OCI-LY1 (cell line): ENCODE measurements around the gene SLCO4A1.

Experiments
- H2AFZ ChIP-seq: fragments of 200-600 bp; sonication (generic), shearing (Covaris generic); 2 replicates; pipeline ENCODE4 v1.6.0; 2014; ENCODE audit warnings: antibody characterized with exemption, mild to moderate bottlenecking, low read length
- H3F3A ChIP-seq: fragments of 200-600 bp; sonication (generic), shearing (Covaris generic); 2 replicates; pipeline ENCODE4 v1.6.0; 2014; ENCODE audit warnings: mild to moderate bottlenecking, antibody characterized with exemption, low read length, moderate library complexity; ENCODE audit not compliant: insufficient read depth
- H3K27ac ChIP-seq: fragments of 200-600 bp; sonication (generic); 2 replicates; pipeline ENCODE4 v1.5.1; 2014; ENCODE audit warnings: low read length, mixed run types, mild to moderate bottlenecking, low read depth; ENCODE audit not compliant: poor library complexity, severe bottlenecking
- H3K27me3 ChIP-seq: fragments of 200-600 bp; sonication (generic); 2 replicates; pipeline ENCODE4 v1.6.0; 2014; ENCODE audit warnings: antibody characterized with exemption, mild to moderate bottlenecking, low read length, moderate library complexity; ENCODE audit not compliant: insufficient read depth
- H3K36me3 ChIP-seq: fragments of 200-600 bp; sonication (generic); 2 replicates; pipeline ENCODE4 v1.6.1; 2014; ENCODE audit warnings: mild to moderate bottlenecking, antibody characterized with exemption, low read length, moderate library complexity, mixed read lengths; ENCODE audit not compliant: insufficient read depth
- H3K4me1 ChIP-seq: fragments of 200-600 bp; sonication (generic); 2 replicates; pipeline ENCODE4 v1.5.1; 2014; ENCODE audit warnings: mild to moderate bottlenecking, low read length, moderate library complexity; ENCODE audit not compliant: insufficient read depth, severe bottlenecking
- H3K4me2 ChIP-seq: fragments of 200-600 bp; sonication (generic), shearing (Covaris generic); 2 replicates; pipeline ENCODE4 v1.6.1; 2014; ENCODE audit warnings: low read length
- H3K4me3 ChIP-seq: fragments of 200-600 bp; sonication (generic); 2 replicates; pipeline ENCODE4 v1.5.1; 2014; ENCODE audit warnings: low read length, low read depth, mild to moderate bottlenecking, mixed read lengths; ENCODE audit not compliant: poor library complexity, severe bottlenecking
- H3K79me2 ChIP-seq: fragments of 200-600 bp; shearing (Covaris generic); 2 replicates; pipeline ENCODE4 v1.6.1; 2016; ENCODE audit warnings: mixed run types, low read length, mixed read lengths; ENCODE audit not compliant: insufficient read depth
- H3K9ac ChIP-seq: fragments of 200-600 bp; sonication (generic), shearing (Covaris generic); 2 replicates; pipeline ENCODE4 v1.6.1; 2014; ENCODE audit warnings: mild to moderate bottlenecking, low read length, mixed read lengths
- H3K9me2 ChIP-seq: fragments of 200-600 bp; sonication (generic), shearing (Covaris generic); 2 replicates; pipeline ENCODE4 v1.6.1; 2014; ENCODE audit warnings: low read depth, mild to moderate bottlenecking, low read length, mixed read lengths
- H3K9me3 ChIP-seq: fragments of 200-600 bp; shearing (Covaris generic); 2 replicates; pipeline ENCODE4 v1.6.1; 2014; ENCODE audit warnings: low read length, mixed read lengths
- H4K20me1 ChIP-seq: fragments of 200-600 bp; sonication (generic), shearing (Covaris generic); 2 replicates; pipeline ENCODE4 v1.6.0; 2016; ENCODE audit warnings: mild to moderate bottlenecking, low read length; ENCODE audit not compliant: insufficient read depth
- EZH2 ChIP-seq: fragments of 200-600 bp; sonication (generic), shearing (Covaris generic); IDR thresholded peaks from 2 replicates; pipeline ENCODE4 v1.8.0; 2017; ENCODE audit warnings: borderline replicate concordance, mixed run types, mild to moderate bottlenecking, antibody characterized with exemption, low read length, moderate library complexity, mixed read lengths
- TF ChIP-seq, protein P1 (sequence below): fragments of 200-600 bp; sonication (generic), shearing (Covaris generic); IDR thresholded peaks from 2 replicates; pipeline ENCODE4 v1.5.1; 2017; ENCODE audit warnings: mild to moderate bottlenecking, antibody characterized with exemption, low read length, moderate library complexity, mixed read lengths

SLCO4A1 gene

DNA sequence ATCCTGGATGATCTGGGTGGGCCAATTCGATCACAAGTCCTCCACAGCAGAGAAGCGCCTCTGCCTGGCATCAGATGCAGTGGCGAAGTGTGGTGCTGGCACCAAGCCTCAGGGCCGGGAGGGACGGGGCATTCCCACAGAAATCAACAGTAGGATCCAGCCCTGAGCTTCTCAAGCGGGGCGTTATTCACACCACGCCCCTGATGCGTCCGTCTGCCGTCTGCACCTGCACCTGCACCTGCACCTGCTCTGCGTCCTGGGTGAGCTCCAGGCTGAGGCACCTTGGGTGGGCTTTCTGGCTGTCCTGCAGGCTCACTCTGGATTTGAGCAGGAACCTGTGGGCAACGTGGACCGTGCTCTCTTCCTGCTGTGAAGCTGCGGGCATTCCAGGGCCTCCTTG, 52.6 kb downstream of the SLCO4A1 start:
- no peak overlapping the region for H3K4me2 ChIP-seq
- H3K4me1 ChIP-seq, result no peaks in the 10 kb centered on the region
- no peaks in the 10 kb centered on the region for H3K79me2 ChIP-seq
- no peak overlapping the region for H3K9ac ChIP-seq
- no peak overlapping the region for H3K4me3 ChIP-seq
- H3K9me2 ChIP-seq, result no peaks in the 10 kb centered on the region
- no peaks in the 10 kb centered on the region for H3K36me3 ChIP-seq
- H3K27ac ChIP-seq, result no peak overlapping the region
- H3K27me3 ChIP-seq, result peaks cover 21% of the 10 kb centered on the region; the same call in 1 of the 2 replicates
- no peaks in the 10 kb centered on the region for H3K9me3 ChIP-seq
- H2AFZ ChIP-seq, result no peak overlapping the region
- no peaks in the 10 kb centered on the region for H3F3A ChIP-seq
- TF ChIP-seq, protein P1, sequence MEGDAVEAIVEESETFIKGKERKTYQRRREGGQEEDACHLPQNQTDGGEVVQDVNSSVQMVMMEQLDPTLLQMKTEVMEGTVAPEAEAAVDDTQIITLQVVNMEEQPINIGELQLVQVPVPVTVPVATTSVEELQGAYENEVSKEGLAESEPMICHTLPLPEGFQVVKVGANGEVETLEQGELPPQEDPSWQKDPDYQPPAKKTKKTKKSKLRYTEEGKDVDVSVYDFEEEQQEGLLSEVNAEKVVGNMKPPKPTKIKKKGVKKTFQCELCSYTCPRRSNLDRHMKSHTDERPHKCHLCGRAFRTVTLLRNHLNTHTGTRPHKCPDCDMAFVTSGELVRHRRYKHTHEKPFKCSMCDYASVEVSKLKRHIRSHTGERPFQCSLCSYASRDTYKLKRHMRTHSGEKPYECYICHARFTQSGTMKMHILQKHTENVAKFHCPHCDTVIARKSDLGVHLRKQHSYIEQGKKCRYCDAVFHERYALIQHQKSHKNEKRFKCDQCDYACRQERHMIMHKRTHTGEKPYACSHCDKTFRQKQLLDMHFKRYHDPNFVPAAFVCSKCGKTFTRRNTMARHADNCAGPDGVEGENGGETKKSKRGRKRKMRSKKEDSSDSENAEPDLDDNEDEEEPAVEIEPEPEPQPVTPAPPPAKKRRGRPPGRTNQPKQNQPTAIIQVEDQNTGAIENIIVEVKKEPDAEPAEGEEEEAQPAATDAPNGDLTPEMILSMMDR, result no peak
- TF ChIP-seq EZH2, result no peak
- no peaks in the 10 kb centered on the region for H4K20me1 ChIP-seq

DNA sequence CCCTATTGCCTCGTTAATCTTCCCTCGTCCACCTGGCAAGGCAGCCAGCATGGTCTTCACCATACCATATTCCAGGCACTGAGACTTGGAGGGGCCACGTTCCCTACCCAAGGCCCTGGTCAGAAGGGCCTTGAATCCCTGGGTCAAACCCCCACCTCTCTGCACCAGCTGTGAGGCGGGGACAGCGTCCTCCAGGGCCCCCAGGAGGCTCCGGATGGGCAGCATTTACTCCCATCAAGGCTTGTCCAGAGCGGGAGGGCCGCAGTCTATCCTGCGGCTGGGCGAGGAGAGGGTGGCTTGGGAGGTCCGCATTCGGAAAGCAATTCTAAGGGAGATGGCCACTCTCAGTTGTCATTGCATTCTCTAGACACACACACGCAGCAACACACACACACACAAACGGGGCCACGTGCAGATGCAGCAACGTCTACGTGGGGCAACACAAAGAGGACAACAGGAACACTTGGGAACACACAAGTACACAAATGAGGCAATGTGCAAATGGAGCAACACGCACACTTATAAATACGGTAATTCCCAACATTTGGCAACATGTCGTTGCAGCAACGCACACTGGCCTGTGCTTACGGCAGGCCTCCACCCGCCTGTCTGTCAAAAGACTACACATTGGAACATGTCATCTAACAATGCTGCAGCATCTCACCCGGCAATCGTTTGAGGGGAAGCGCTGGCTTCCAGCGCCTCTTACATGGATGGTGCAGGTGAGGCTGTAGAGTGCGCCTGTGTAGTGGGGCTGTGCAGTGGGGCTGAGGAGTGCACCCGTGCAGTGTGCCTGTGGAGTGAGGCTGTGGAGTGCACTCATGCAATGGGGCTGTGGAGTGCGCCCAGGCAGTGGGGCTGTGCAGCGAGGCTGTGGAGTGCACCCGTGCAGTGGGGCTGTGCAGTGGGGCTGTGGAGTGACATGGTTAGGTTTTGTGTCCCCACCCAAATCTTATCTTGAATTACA, 53.4 kb downstream of the SLCO4A1 start:
- no peaks in the 10 kb centered on the region for H3F3A ChIP-seq
- no peaks in the 10 kb centered on the region for H3K36me3 ChIP-seq
- H3K9me2 ChIP-seq, result no peaks in the 10 kb centered on the region
- no peak overlapping the region for H3K4me3 ChIP-seq
- no peak overlapping the region for H3K9ac ChIP-seq
- peaks cover 20% of the 10 kb centered on the region; the same call in 1 of the 2 replicates for H3K27me3 ChIP-seq
- H2AFZ ChIP-seq, result no peak overlapping the region
- no peak for TF ChIP-seq EZH2
- TF ChIP-seq, protein P1, result no peak
- H3K79me2 ChIP-seq, result no peaks in the 10 kb centered on the region
- H3K9me3 ChIP-seq, result no peaks in the 10 kb centered on the region
- no peak overlapping the region for H3K27ac ChIP-seq
- no peak overlapping the region for H3K4me2 ChIP-seq
- H4K20me1 ChIP-seq, result no peaks in the 10 kb centered on the region
- no peaks in the 10 kb centered on the region for H3K4me1 ChIP-seq

DNA sequence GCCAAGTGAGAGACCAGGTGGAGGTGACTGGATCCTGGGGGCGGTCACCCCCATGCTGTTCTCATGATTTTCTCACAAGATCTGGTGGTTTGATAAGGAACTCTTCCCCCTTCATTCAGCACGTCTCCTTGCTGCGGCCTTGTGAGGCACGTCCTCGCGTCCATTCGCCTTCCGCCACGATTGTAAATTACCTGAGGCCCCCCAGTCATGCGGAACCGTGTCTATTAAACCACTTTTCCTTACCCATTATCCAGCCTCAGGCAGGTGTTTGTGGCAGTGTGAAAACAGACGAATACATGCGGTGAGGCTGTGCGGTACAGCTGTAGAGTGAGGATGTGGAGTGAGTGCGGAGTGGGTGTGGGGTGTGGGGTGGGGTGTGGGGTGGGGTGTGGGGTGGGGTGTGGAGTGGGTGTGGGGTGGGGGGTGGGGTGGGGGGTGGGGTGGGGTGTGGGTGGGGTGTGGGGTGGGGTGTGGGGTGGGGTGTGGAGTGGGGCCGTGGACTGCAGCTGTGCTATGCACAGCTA, 54.2 kb downstream of the SLCO4A1 start:
- no peaks in the 10 kb centered on the region for H3F3A ChIP-seq
- no peaks in the 10 kb centered on the region for H3K4me1 ChIP-seq
- no peaks in the 10 kb centered on the region for H3K79me2 ChIP-seq
- H3K27me3 ChIP-seq, result peaks cover 18% of the 10 kb centered on the region; the same call in 1 of the 2 replicates
- H3K4me2 ChIP-seq, result no peak overlapping the region
- no peak overlapping the region for H3K9ac ChIP-seq
- no peaks in the 10 kb centered on the region for H3K36me3 ChIP-seq
- H3K27ac ChIP-seq, result no peak overlapping the region
- no peaks in the 10 kb centered on the region for H4K20me1 ChIP-seq
- H3K9me3 ChIP-seq, result no peaks in the 10 kb centered on the region
- H3K9me2 ChIP-seq, result no peaks in the 10 kb centered on the region
- no peak for TF ChIP-seq EZH2
- TF ChIP-seq, protein P1, result no peak
- H2AFZ ChIP-seq, result no peak overlapping the region
- H3K4me3 ChIP-seq, result no peak overlapping the region
